Measurements from ENCODE around the gene C14orf132. TPM values are rescaled to one million over a fixed set of nuclear protein-coding genes. Genes with fewer than 3 reads are reported as not detected.

Gene C14orf132
- total and polyA plus RNA-seq, 2 experiments from 2014 or later = 13.9 to 14.1 TPM

GRCh38 chr14:96064866-96065265 is 25.7 kb downstream of the C14orf132 start:
- H3K4me3 ChIP-seq = no peak overlapping the region
- H3K9me3 ChIP-seq (ENCODE audit: low read depth) = no peaks in the 10 kb centered on the region
- no peaks in the 10 kb centered on the region for H3K27me3 ChIP-seq
- no peak for TF ChIP-seq CTCF (IDR thresholded peaks at IDR 0.05; ENCODE audit: low read depth, low read length)
- H3K36me3 ChIP-seq = no peaks in the 10 kb centered on the region
- no peaks in the 10 kb centered on the region for H3K4me1 ChIP-seq (ENCODE audit: low read depth)
- no peak overlapping the region for H3K27ac ChIP-seq
- no peak for DNase-seq (ENCODE audit: low read depth in 1 of 2, low spot score in 1 of 2)

DNA sequence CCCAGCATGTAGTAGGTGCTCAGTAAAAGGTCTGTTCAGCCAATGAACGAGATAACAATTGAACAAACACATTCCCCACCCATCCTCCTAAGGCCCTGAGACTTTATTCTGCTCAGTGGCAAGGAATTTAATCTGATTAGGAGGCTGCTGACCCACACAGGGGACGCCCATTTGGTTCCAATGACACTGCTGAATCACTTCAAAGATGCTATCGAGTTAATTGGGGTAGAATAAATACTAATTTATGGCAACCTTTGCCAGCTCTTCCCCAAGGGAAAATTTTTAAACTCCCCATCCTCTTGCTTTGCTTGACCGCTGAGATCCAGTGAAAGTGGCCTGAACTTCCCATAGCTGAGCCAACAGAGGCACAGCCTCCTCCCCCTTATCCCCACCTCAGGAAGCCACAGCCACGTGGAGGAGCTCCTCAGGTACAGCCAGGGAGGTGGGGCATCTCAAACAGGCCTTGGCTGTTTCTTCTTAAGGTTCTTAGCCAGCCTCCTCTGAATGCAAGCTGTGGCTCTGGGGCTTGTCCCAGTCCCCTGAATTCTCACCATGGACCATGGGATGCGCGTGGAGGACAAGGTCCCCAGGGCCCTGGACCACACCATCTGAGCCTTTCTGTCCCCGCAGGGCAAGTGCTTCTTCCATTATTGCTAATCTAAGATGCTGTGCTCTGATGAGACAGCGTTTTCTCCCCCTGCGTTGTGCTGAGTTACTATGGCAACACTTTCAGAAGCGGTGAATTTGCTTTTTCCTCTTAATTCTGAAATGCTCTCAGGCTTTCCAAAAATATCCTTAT is 26.7 kb downstream of the C14orf132 start:
- H3K4me1 ChIP-seq (ENCODE audit: low read depth) = no peaks in the 10 kb centered on the region
- DNase-seq (ENCODE audit: low read depth in 1 of 2, low spot score in 1 of 2) = no peak
- H3K4me3 ChIP-seq = no peak overlapping the region
- no peaks in the 10 kb centered on the region for H3K9me3 ChIP-seq (ENCODE audit: low read depth)
- TF ChIP-seq CTCF (IDR thresholded peaks at IDR 0.05; ENCODE audit: low read depth, low read length) = no peak
- no peaks in the 10 kb centered on the region for H3K27me3 ChIP-seq
- H3K27ac ChIP-seq = no peak overlapping the region
- H3K36me3 ChIP-seq = no peaks in the 10 kb centered on the region

- no peaks in the 10 kb centered on the region for H3K9me3 ChIP-seq (ENCODE audit: low read depth)
- H3K4me3 ChIP-seq = no peak overlapping the region
- no peaks in the 10 kb centered on the region for H3K27me3 ChIP-seq
- no peak overlapping the region for H3K27ac ChIP-seq
- no peaks in the 10 kb centered on the region for H3K4me1 ChIP-seq (ENCODE audit: low read depth)
- H3K36me3 ChIP-seq = no peaks in the 10 kb centered on the region
- no peak for TF ChIP-seq CTCF (IDR thresholded peaks at IDR 0.05; ENCODE audit: low read depth, low read length)
- no peak for DNase-seq (ENCODE audit: low read depth in 1 of 2, low spot score in 1 of 2)
Measured at GRCh38 chr14:96066976-96067375, 27.8 kb downstream of the C14orf132 start.

- no peak for TF ChIP-seq CTCF (IDR thresholded peaks at IDR 0.05; ENCODE audit: low read depth, low read length)
- no peaks in the 10 kb centered on the region for H3K36me3 ChIP-seq
- H3K27me3 ChIP-seq = no peaks in the 10 kb centered on the region
- no peaks in the 10 kb centered on the region for H3K4me1 ChIP-seq (ENCODE audit: low read depth)
- no peak overlapping the region for H3K27ac ChIP-seq
- DNase-seq (ENCODE audit: low read depth in 1 of 2, low spot score in 1 of 2) = no peak
- H3K9me3 ChIP-seq (ENCODE audit: low read depth) = no peaks in the 10 kb centered on the region
- no peak overlapping the region for H3K4me3 ChIP-seq
Measured at GRCh38 chr14:96067985-96068930, 29.1 kb downstream of the C14orf132 start.

- TF ChIP-seq CTCF (IDR thresholded peaks at IDR 0.05; ENCODE audit: low read depth, low read length) = no peak
- H3K9me3 ChIP-seq (ENCODE audit: low read depth) = no peaks in the 10 kb centered on the region
- no peak overlapping the region for H3K27ac ChIP-seq
- no peak for DNase-seq (ENCODE audit: low read depth in 1 of 2, low spot score in 1 of 2)
- no peaks in the 10 kb centered on the region for H3K4me1 ChIP-seq (ENCODE audit: low read depth)
- H3K36me3 ChIP-seq = no peaks in the 10 kb centered on the region
- no peak overlapping the region for H3K4me3 ChIP-seq
- no peaks in the 10 kb centered on the region for H3K27me3 ChIP-seq
Measured at GRCh38 chr14:96069421-96069820, 30.3 kb downstream of the C14orf132 start.
